K562 treated with DMSO at 1 percent for 48 hours (cell line): ENCODE results near the gene SCRG1. TPM values are rescaled to one million over a fixed set of nuclear protein-coding genes. Genes with fewer than 3 reads are reported as not detected.

Experiments
- total RNA-seq: library from RNA; unstranded; fragments of 300-600 nt; gene quantifications from 2 replicates; pipeline ENCODE4 v1.2.3, GENCODE V29; 2022; ENCODE audit warnings: low replicate concordance; ENCODE audit errors: extremely low read depth

SCRG1 gene
- not detected in 2 replicates for total RNA-seq

DNA sequence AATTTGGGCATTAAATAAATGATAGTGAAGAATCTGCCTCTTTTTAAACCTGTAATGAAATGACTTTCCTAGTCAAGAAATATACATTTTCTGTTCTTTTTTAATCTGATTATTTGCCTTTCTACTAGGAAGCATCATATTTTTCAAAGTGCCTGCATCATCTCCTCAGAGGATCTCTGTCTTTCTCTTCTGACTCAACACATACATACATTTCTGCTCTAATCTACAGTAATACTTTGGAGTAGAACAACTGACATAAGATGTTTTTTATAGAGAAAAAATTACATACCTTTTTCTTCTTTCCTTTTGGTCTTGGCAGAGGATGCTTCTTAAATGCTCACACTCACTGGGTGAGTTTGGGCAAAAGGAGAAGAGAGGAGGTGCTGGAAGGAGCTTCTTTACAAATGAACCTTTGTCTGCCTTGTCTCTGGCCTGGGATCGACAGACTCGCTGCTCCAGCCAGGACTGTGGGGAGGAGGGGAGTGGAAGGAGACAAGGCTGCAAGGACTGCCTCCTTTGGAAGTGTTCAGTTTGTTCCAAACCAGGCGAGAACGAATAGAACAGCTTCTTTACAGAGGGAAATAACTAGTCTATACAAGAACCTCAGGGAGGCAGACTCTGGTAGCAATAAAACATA, at the start of gene SCRG1:
TSS of gene SCRG1 (minus strand) at position 338 of the 637 bp plus-strand sequence. CDS start 7,702 bp downstream, outside the sequence.

DNA sequence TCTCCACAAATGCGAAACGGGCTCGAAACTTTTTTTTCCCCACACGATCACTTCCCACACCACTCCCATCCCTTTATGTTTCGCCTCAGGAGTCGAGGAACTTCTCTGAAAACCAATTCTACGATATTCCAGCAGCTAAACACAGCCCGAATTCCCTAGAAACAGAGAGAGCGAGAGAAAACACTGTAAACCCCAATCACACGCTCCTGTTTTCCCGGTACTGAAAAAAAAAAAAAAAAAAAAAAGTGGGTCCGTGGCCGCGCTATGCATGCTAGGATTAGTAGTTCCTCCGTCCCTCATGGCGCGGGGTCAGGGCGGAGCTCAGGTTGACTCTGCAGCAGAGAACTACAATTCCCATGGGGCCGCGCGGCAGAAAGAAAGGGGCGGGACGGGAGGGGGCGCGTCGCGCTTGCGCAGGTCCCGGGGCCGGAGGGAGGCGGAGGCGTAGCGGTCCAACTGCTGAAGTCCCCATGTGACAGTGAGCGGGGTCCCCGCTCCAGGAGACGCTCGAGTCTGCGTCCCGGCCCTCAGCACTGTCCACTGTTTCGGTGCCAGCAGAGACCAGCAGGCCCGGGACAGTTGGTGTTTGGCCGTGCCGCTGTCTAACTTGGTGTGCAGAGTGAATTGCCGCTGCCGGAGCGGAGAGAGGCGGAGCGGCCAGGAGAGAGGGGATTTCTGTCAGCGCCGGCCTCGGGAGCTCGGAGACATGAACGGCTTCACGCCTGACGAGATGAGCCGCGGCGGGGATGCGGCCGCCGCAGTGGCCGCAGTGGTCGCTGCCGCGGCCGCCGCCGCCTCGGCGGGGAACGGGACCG, 28.2 kb downstream of the SCRG1 start, which contains the start of gene SAP30:
TSS of gene SAP30 (plus strand) at position 478 of the 815 bp plus-strand sequence. CDS start at position 707, 229 bp downstream.

Other genes starting within 250 kb of the SCRG1 start
- not detected in 2 replicates for gene GALNT7, start 230.3 kb downstream of the SCRG1 start, total RNA-seq
- gene HMGB2, start 64.8 kb downstream of the SCRG1 start, total RNA-seq = 974 TPM in 1 of 2 replicates, not detected in the other
- not detected in 2 replicates for gene SAP30, start 28.2 kb downstream of the SCRG1 start, total RNA-seq
- gene HAND2, start 131.1 kb upstream of the SCRG1 start, total RNA-seq = not detected in 2 replicates